ENCODE measurements around the gene SDC3.
A peak's percentile ranks its signal among the peaks of the same experiment; 100 is the strongest.
"Not testable (repeated sequence)": the region's sequence is repeated elsewhere in the genome, so short reads cannot be mapped to it uniquely, and the experiment has no call there.

Gene SDC3

GRCh38 chr1:30875197-30875596 lies 33.4 kb downstream of the SDC3 start:
- no peak for DNase-seq (ENCODE audit: low spot score)

DNA sequence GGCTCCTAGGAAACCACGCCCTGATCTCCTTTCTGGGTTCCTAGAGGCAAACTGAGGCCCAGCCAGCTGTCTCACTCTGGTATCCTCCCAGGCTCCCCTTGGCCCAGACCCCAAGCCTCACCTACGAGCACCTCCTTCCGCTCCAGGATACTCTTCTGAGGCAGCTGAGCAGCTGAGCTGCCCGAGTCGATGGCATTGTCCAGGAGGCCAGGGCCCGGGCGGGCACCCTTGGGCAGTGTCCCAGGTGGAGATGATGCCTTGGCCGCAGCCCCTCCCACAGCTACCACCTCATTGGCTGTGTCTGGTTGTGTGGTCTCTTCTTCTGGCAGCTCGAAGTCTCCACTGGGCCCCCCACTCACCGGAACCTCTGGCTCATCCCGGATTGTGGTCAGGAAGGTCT lies 34.4 kb downstream of the SDC3 start:
- DNase-seq (ENCODE audit: low spot score), result no peak

- no peak for DNase-seq (ENCODE audit: low spot score)
Measured at GRCh38 chr1:30872948-30873263, 35.7 kb downstream of the SDC3 start.

- DNase-seq (ENCODE audit: low spot score), result no peak
Measured at GRCh38 chr1:30872033-30872947, 36.3 kb downstream of the SDC3 start.

GRCh38 chr1:30871276-30871871 lies 37.2 kb downstream of the SDC3 start:
- no peak for DNase-seq (ENCODE audit: low spot score)

- DNase-seq (ENCODE audit: low spot score), result no peak
Measured at GRCh38 chr1:30870656-30871055, 37.9 kb downstream of the SDC3 start.

- DNase-seq (ENCODE audit: low spot score), result no peak
Measured at GRCh38 chr1:30870035-30870434, 38.5 kb downstream of the SDC3 start.

DNA sequence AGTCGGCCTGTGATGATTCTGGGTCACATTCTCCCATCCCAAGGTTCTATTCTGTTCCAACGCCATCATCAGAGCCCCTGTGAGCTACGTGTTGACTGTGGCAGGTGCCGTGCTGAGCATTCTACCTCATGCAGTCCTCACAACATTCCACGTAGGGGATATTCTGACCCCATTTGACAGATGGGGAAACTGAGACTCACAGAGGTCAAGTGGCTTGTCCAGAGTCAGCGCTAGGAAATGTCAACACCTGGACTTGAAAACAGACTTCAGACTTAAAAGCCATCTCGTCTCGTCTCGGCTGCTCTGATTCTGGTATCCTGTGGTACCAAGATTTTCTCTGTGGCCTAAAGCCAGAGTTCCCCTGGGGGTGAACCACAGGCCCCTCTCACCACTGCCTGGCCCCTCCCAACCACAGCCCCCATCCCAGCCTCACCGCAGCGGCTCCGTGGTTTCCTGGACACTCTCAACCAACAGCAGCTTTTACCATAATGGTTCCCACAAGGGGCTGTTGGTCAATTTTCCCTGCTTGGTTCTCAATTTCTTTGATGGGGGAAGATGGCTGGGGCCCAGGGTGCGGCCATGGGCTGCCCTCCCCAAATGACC lies 39.6 kb downstream of the SDC3 start:
- DNase-seq (ENCODE audit: low spot score), result no peak

DNA sequence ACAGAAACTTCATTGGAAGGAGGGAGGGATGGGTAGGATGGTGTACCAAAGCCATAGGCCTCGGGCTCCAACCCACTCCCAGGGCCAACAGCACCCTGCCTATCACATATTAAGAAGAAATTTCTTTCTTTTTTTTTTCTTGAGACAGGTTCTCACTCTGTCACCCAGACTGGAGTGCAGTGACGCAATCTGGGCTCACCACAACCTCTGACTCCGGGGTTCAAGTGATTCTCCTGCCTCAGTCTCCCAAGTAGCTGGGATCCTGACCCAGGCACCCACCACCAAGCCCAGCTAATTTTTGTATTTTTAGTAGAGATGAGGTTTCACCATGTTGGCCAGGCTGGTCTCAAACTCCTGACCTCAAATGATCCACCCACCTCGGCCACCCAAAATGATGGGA lies 40.5 kb downstream of the SDC3 start:
- DNase-seq (ENCODE audit: low spot score), result not testable (repeated sequence)

DNA sequence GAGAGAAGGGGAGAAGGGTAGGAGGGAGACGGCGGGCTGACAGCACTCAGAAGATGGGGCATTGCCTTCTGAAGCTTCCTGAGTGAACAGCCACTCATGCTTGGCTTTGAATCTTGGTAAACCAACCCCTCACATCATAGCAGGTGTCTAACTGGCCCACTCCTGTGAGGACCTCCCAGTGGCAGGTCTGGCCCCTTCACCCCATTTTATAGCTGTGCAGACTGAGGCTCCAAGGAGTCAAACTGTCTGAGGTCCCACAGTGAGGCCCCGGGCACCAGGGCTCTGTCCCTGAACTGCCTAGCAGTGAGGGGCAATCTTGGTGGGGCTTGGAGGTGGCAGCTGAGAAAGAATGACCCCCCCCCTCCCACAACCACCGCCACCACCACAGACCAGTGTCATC lies 41.0 kb downstream of the SDC3 start:
- no peak for DNase-seq (ENCODE audit: low spot score)

DNA sequence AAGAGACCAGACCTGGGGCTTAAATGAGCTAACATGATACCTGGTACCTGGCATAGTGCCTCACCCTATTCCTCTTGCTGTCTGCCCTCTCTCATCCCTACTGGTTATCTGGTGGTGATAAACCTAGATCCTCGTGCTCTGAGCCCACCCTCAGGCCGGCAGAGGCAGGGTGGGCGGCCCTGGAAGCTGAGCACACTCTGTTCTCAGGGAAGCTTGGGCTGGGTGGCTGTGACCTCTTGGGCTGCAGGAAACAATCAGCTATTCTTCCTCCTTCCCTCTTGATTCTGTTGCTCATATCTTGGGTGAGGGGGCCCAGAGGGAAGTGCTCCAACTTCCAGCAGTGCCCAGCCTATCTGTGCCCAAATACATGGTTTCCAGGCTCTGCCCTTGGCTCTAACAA lies 42.0 kb downstream of the SDC3 start:
- DNase-seq (ENCODE audit: low spot score), result no peak

DNA sequence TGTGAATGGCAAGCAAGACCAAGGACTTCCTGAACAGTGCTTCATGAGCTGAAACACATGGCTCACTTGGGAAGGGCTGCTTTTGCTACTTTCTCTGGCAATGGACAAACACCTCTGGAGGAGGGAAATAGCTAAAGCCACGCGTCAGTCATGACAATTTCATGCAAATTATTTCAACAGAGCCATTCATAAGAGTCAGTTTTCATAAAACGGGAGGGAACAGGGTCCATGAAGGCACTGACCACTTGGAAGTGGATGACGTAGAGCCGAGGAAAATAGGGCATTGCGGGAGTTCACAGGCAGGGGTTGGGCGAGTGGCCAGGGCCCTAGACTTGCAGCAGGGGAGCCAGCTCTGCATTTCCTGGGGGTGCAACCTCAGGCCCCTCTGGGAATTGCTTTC lies 43.9 kb downstream of the SDC3 start:
- DNase-seq (ENCODE audit: low spot score), result peak; percentile 24

- DNase-seq (ENCODE audit: low spot score), result no peak
Measured at GRCh38 chr1:30863858-30864604, 44.5 kb downstream of the SDC3 start.

GRCh38 chr1:30860320-30860652 lies 48.3 kb downstream of the SDC3 start:
- no peak for DNase-seq (ENCODE audit: low spot score)

GRCh38 chr1:30857964-30858363 lies 50.6 kb downstream of the SDC3 start:
- no peak for DNase-seq (ENCODE audit: low spot score)

GRCh38 chr1:30857062-30857461 lies 51.5 kb downstream of the SDC3 start:
- no peak for DNase-seq (ENCODE audit: low spot score)

DNA sequence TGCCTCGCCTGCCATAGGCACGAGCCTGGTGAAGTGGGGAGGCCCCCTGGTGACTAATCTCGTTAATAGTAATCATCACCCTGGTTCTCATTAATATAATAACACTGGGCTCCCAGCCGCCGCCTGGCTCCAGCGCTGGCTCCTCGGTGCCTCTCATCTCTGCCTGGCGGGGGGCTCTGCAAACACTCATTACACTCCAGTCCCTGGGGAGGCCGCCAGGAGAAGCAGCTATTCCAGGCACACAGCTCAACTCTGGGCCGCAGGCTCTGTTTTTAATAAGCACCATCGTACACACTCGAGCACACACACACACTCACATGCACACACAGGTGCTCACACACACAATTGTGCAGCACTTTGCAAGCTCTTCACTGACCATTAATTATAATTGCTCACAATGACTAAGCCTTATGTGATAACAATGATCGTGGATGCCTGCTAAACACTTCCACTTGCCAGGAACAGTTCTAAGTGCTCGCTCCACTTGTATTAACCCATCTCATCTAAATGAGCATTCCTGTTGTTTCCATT lies 52.2 kb downstream of the SDC3 start:
- DNase-seq (ENCODE audit: low spot score), result peak; percentile 34

DNA sequence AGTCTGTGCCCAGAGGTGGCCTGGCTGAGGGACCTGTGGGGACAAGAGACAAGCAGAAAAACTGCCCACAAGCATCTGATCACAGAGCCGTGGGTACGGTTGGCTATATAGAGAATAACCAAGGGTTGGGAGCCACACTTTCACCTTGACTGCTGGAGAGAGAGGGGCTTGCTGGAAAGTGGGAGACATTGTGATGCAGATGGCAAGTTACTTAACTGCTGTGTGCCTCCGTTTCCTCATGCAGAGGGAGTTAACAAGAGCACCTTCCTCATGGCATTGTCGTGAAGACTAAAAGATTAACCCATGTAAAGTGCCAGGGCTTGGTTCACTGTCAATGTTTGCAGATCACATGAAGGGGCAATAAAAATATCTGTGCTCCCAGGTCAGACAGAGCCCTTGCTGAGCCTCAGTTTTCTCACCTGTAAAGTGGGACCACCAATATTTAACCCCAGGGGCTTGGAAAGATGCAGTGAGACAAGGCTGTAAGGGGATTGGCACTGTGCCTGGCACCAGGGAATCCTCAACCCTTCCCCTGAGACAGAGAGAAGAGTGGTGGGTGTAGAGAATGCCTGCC lies 52.8 kb downstream of the SDC3 start:
- DNase-seq (ENCODE audit: low spot score), result no peak

GRCh38 chr1:30853350-30853749 lies 55.2 kb downstream of the SDC3 start:
- DNase-seq (ENCODE audit: low spot score), result no peak

GRCh38 chr1:30852026-30852425 lies 56.5 kb downstream of the SDC3 start:
- no peak for DNase-seq (ENCODE audit: low spot score)

DNA sequence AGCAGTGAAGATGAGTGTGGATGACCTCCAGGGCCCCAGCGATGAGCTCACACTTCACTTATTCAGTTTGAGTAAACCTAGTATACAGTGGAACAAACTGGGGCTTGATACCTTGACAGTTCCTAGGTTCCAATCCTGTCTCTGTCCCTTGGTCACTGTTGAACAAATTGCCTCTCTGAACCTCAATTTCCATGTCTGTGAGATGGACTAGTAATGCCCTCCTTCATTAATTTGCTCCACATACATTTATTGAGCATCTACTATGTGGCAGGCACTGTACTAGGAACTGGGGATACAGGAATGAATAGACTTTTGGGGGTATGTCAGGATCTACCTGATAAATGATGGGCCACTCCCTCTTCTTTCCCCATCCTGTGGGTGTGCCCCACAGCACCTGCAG lies 57.3 kb downstream of the SDC3 start:
- DNase-seq (ENCODE audit: low spot score), result no peak

DNA sequence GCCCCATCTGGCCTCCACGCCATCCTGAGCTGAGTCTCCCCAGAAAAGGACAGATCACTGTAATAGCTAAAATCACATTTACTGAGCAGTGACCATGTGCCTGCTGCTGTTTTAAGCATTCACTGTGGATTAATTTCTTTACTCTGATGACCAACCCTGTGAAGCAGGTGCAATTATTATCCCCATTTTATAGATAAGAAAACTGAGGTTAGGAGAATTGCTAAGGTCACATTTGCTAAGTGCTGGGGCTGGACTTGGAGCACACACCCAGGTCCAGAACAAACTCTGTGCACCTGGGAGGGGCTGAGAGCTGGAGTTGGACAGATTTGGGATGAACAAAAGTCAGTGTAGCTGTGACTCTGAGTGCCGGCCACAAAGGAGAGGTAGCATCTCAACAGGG lies 58.0 kb downstream of the SDC3 start:
- no peak for DNase-seq (ENCODE audit: low spot score)

Measured in AG20443 (cell line).